ELR (cell line): ENCODE results near the gene SASS6.
A peak's percentile ranks its signal among the peaks of the same experiment; 100 is the strongest.

Experiments
- DNase-seq: peaks from one replicate; pipeline ENCODE4 v3.0.0-alpha.2; 2015; ENCODE audit warnings: low read depth

SASS6 gene

GRCh38 chr1:100132566-100133477, at the start of gene SASS6, which contains the start of gene TRMT13:
TSS of gene SASS6 (minus strand) at chr1:100132930. CDS start at chr1:100132814, 116 bp downstream.
TSS of gene TRMT13 (plus strand) at chr1:100133163. CDS start at chr1:100133169, 6 bp downstream.
- DNase-seq = peak; percentile 99

- DNase-seq = no peak
These were observed 45.4 kb upstream of the SASS6 start, which contains the start of gene LRRC39 for GRCh38 chr1:100178091-100178490. TSS of gene LRRC39 (minus strand) at chr1:100178256. CDS start at chr1:100168516, 9,740 bp downstream.

- DNase-seq = no peak
These were observed 44.7 kb upstream of the SASS6 start for GRCh38 chr1:100177295-100178041.

- no peak for DNase-seq
These were observed 35.3 kb upstream of the SASS6 start for GRCh38 chr1:100168051-100168450.

GRCh38 chr1:100164702-100165101, 32.0 kb upstream of the SASS6 start:
- no peak for DNase-seq

GRCh38 chr1:100164216-100164615, 31.5 kb upstream of the SASS6 start:
- DNase-seq = no peak

- no peak for DNase-seq
These were observed 30.2 kb upstream of the SASS6 start for GRCh38 chr1:100162881-100163280.

GRCh38 chr1:100152271-100152670, 19.5 kb upstream of the SASS6 start:
- DNase-seq = no peak

GRCh38 chr1:100151679-100152078, 18.9 kb upstream of the SASS6 start:
- no peak for DNase-seq

- no peak for DNase-seq
These were observed 15.1 kb upstream of the SASS6 start for GRCh38 chr1:100147875-100148274.

GRCh38 chr1:100146958-100147357, 14.2 kb upstream of the SASS6 start:
- no peak for DNase-seq

GRCh38 chr1:100145116-100145515, 12.4 kb upstream of the SASS6 start:
- no peak for DNase-seq

GRCh38 chr1:100142343-100142742, 9.6 kb upstream of the SASS6 start:
- DNase-seq = no peak

- DNase-seq = no peak
These were observed 8.5 kb upstream of the SASS6 start for GRCh38 chr1:100141192-100141591.

- no peak for DNase-seq
These were observed 4.9 kb upstream of the SASS6 start for GRCh38 chr1:100137602-100138001.

- DNase-seq = peak; percentile 5
These were observed 2.1 kb upstream of the SASS6 start for GRCh38 chr1:100134872-100135271.

- DNase-seq = peak; percentile 1
These were observed 1.1 kb downstream of the SASS6 start for GRCh38 chr1:100131623-100132022.

- DNase-seq = peak; percentile 88
These were observed 2.1 kb downstream of the SASS6 start for GRCh38 chr1:100130552-100131077.

- no peak for DNase-seq
These were observed 5.5 kb downstream of the SASS6 start for GRCh38 chr1:100127226-100127625.

- DNase-seq = no peak
These were observed 10.6 kb downstream of the SASS6 start for GRCh38 chr1:100122177-100122576.

- DNase-seq = no peak
These were observed 17.2 kb downstream of the SASS6 start for GRCh38 chr1:100115524-100115923.

- DNase-seq = no peak
These were observed 23.1 kb downstream of the SASS6 start for GRCh38 chr1:100109554-100110066.
